Mesothelial cell of epicardium (in vitro differentiated cells): ENCODE data around the gene MLLT3. TPM values are rescaled to one million over a fixed set of nuclear protein-coding genes. Genes with fewer than 3 reads are reported as not detected.

Experiments
- DNase-seq, 2 experiments: peaks; one replicate each; pipeline ENCODE4 v3.0.0; 2021; ENCODE audit warnings: low spot score in 2 of 2; ENCODE audit not compliant: unreplicated experiment in 2 of 2
- H3K27ac Mint-ChIP-seq: 2 replicates; pipeline ENCODE4 v1.8.0; 2021; ENCODE audit warnings: mixed read lengths
- H3K27me3 Mint-ChIP-seq: 2 replicates; pipeline ENCODE4 v1.8.0; 2021; ENCODE audit warnings: low read depth, mixed read lengths
- H3K36me3 Mint-ChIP-seq: 2 replicates; pipeline ENCODE4 v1.8.0; 2021; ENCODE audit warnings: mixed read lengths
- H3K4me1 Mint-ChIP-seq: 2 replicates; pipeline ENCODE4 v1.8.0; 2021; ENCODE audit warnings: mixed read lengths
- H3K4me3 Mint-ChIP-seq: 2 replicates; pipeline ENCODE4 v1.8.0; 2021; ENCODE audit warnings: mild to moderate bottlenecking, moderate library complexity, mixed read lengths
- H3K9me3 Mint-ChIP-seq: 2 replicates; pipeline ENCODE4 v1.8.0; 2021; ENCODE audit warnings: mixed read lengths
- total RNA-seq: library from RNA; stranded (reverse); gene quantifications from 3 replicates; pipeline ENCODE4 v1.2.1, GENCODE V29; 2021
- TF ChIP-seq, protein P1 (sequence below): fragments of 200-600 bp; sonication (generic); IDR thresholded peaks from one replicate; pipeline ENCODE4 v1.5.0; 2021; ENCODE audit warnings: antibody characterized with exemption; ENCODE audit not compliant: unreplicated experiment

MLLT3 gene
- total RNA-seq, 1 donor from 2014 or later, result 45.8 TPM

DNA sequence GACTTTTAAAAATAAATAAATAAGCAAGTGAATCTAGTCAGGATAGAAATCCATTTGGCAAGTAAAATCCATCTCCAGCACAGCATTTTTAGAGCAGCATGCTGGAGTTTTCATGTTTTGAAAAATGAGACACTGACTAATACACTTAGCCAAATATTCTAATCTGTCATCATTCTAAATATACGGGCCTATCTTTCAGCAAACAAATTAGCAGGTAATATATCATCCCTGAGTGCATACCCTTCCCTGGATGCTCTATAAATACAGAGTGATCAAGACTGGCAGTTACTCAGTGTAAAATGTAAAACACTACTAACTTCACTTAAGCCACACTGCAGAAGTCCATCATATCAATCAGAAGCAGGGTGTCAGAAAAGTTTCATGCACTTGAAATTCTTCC is 58.4 kb downstream of the MLLT3 start:
- Mint-ChIP-seq H3K27me3 (no peaks in the 10 kb centered on the region), H3K4me3 (no peak overlapping the region), H3K27ac (no peak overlapping the region), H3K36me3 (no peaks in the 10 kb centered on the region), H3K4me1 (peaks cover 40% of the 10 kb centered on the region), H3K9me3 (no peaks in the 10 kb centered on the region)
- no peak for DNase-seq
- TF ChIP-seq, protein P1, sequence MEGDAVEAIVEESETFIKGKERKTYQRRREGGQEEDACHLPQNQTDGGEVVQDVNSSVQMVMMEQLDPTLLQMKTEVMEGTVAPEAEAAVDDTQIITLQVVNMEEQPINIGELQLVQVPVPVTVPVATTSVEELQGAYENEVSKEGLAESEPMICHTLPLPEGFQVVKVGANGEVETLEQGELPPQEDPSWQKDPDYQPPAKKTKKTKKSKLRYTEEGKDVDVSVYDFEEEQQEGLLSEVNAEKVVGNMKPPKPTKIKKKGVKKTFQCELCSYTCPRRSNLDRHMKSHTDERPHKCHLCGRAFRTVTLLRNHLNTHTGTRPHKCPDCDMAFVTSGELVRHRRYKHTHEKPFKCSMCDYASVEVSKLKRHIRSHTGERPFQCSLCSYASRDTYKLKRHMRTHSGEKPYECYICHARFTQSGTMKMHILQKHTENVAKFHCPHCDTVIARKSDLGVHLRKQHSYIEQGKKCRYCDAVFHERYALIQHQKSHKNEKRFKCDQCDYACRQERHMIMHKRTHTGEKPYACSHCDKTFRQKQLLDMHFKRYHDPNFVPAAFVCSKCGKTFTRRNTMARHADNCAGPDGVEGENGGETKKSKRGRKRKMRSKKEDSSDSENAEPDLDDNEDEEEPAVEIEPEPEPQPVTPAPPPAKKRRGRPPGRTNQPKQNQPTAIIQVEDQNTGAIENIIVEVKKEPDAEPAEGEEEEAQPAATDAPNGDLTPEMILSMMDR, result no peak

DNA sequence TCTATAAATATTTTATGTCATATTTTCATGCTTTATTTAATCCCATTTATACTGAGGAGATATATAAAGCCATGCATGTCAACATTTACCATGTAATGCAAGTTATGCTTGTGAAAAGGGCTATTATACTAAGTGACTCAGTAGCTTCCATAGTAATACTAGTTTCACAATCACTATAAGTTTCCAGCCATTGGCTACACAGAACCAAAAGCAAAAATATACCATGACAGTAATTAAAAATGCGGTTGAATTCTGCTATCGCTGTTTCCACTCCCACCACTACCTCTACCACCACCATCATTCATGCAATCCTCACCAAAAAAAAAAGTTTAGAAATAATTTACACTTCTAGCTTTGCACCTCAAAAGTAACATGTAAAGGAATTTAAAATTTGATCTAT is 60.2 kb downstream of the MLLT3 start:
- H3K36me3 Mint-ChIP-seq, result no peaks in the 10 kb centered on the region
- H3K4me3 Mint-ChIP-seq, result no peak overlapping the region
- DNase-seq, result no peak
- no peak overlapping the region for H3K27ac Mint-ChIP-seq
- H3K27me3 Mint-ChIP-seq, result no peaks in the 10 kb centered on the region
- TF ChIP-seq, protein P1, result no peak
- peaks cover 35% of the 10 kb centered on the region for H3K4me1 Mint-ChIP-seq
- H3K9me3 Mint-ChIP-seq, result no peaks in the 10 kb centered on the region

DNA sequence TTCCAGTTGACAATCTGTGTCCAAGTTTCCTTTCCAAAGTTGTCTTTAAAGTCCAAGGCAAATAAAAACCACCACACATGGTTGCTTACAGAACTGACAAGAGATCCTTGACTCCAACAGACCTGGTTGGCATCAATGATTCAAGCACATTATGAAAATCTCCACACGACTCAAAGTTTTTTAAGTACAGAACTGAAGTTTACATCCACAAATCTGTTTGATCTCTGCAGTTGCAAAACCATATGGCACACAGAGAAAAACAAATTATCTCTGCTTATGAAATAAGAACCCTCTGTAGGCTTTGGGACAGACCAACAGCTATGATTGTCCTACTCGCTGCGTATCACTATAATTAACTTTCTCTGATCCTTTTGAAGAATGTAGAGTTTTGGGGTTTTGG is 60.8 kb downstream of the MLLT3 start:
- Mint-ChIP-seq H3K4me3 (no peak overlapping the region), H3K27ac (no peak overlapping the region), H3K27me3 (no peaks in the 10 kb centered on the region), H3K4me1 (peaks cover 35% of the 10 kb centered on the region), H3K9me3 (no peaks in the 10 kb centered on the region), H3K36me3 (no peaks in the 10 kb centered on the region)
- TF ChIP-seq, protein P1, result no peak
- no peak for DNase-seq

DNA sequence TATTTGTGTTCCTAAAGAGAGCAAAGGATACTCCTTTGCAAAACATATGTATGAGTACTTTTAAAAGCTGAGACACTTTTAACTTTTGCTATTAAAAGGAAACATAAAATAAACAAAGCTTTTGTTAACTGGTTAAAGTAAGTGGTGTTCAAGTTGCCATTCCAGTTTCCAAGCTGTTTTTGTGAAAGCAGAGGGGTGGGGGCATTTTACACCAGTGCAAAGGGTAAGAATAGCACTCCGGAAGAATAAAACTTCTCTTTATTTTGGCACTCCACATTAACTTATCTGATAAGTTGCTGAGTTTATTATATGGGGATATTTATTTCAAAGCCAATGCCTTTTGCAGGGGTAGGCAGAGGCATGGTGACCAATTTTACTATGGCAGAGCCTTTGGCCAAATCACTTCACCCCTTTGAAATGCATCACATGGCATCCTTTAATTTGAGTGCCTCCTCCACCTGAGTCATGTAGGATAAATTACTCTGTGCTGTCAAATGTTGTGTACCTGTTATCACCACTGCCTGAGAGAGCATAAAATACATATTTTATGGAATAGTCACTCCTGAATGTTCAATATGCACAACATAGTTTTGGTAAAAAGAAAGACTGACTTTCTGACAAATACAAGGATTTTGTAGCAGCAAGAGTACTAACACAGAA is 62.9 kb downstream of the MLLT3 start:
- Mint-ChIP-seq H3K36me3 (no peaks in the 10 kb centered on the region), H3K27ac (no peak overlapping the region), H3K4me1 (peaks cover 34% of the 10 kb centered on the region)

DNA sequence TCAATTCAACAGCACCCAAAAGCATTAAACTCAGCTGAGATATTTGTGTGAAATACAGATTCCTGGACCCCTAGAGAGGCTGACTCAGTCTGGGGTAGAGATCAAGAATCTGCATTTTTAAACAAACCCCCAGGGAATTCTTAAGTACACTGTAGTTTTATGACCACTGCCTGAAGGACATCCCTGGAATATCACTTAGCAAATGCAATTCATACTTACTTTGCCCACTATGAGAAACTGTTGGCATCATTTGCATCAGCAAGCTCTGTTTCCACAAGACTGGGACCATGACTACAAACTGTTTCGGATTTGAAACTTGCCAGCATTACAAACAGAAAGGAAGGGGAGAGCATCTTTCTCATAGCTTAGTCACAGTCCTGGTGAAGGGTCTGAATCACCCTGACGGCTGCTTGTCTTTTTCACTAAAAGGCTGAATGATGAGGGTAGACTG is 63.7 kb downstream of the MLLT3 start:
- TF ChIP-seq, protein P1, result no peak
- Mint-ChIP-seq H3K36me3 (no peaks in the 10 kb centered on the region), H3K4me3 (no peak overlapping the region), H3K27ac (no peak overlapping the region), H3K27me3 (no peaks in the 10 kb centered on the region), H3K9me3 (no peaks in the 10 kb centered on the region), H3K4me1 (peaks cover 34% of the 10 kb centered on the region)
- no peak for DNase-seq

More for the DNA sequence above, 62.9 kb downstream of the MLLT3 start:
- Mint-ChIP-seq H3K27me3 (no peaks in the 10 kb centered on the region), H3K4me3 (no peak overlapping the region), H3K9me3 (no peaks in the 10 kb centered on the region)
- DNase-seq, result no peak
- TF ChIP-seq, protein P1, result no peak
